ENCODE data around the gene CCDC57. TPM values are rescaled to one million over a fixed set of nuclear protein-coding genes. Genes with fewer than 3 reads are reported as not detected.

CCDC57 gene
- total and polyA plus RNA-seq, 9 of the 15 experiments (the other 6 are each of a cell fraction or from before 2014, with no cell fraction given), result 0.83 to 36.2 (median 13.6) TPM

GRCh38 chr17:82065193-82065637 lies 147.4 kb downstream of the CCDC57 start:
- Histone ChIP-seq H3K79me2 (ENCODE audit: control insufficient read depth, insufficient read depth, low read length) (peaks cover 28% of the 10 kb centered on the region), H3K4me1 (replicated peaks in 1 of 2; ENCODE audit: control insufficient read depth in 2 of 2, insufficient read depth in 2 of 2, low read length in 2 of 2) (peaks cover 3 to 58% of the 10 kb centered on the region in 2 experiments; a peak in 3 of 5 replicates), H3K27me3 (ENCODE audit: control insufficient read depth in 2 of 2, insufficient read depth in 2 of 2, low read length in 2 of 2) (no peaks in the 10 kb centered on the region), H3K36me3 (ENCODE audit: control insufficient read depth, insufficient read depth, low read length) (peaks cover 42% of the 10 kb centered on the region; the same call in 2 of the 3 replicates), H3K9me3 (replicated peaks; ENCODE audit: control insufficient read depth, insufficient read depth, low read depth, low read length) (no peaks in the 10 kb centered on the region), H2AFZ (ENCODE audit: low read depth, low read length) (peak overlapping the region; percentile 31; the same call in 1 of the 2 replicates), H4K20me1 (replicated peaks; ENCODE audit: control insufficient read depth, insufficient read depth, low read length) (no peaks in the 10 kb centered on the region), H3K9ac (ENCODE audit: insufficient read depth in 1 of 2, low read depth in 2 of 2, low read length in 2 of 2) (peak overlapping the region; percentile 98 to 100), H3K4me3 (peak overlapping the region; percentile 99), H3K9me1 (ENCODE audit: control insufficient read depth, insufficient read depth, low read length) (no peaks in the 10 kb centered on the region), H3K4me2 (ENCODE audit: insufficient read depth, low read length) (peak overlapping the region; percentile 91), H3K27ac (ENCODE audit: extremely low read depth, low read depth, low read length) (peak overlapping the region; percentile 79)
- POLR2A ChIA-PET, result interaction anchor here (0.6 to 3.9 kb wide), 5 partner anchors 12 to 232 kb away, joined by 3 to 24 read pairs (median 4); partner anchors contain the start of gene FASN
- CTCF ChIA-PET (ENCODE audit: low intra/inter-chr PET ratio), result no interaction called here
- intact Hi-C loops (cut with micrococcal nuclease), result no loop called here
- FAIRE-seq, result no peak
- in situ Hi-C loops (cut with MboI), result no loop called here
- ATAC-seq, result peak; percentile 48
- no peak for DNase-seq (ENCODE audit: extremely low read depth in 1 of 4, low spot score in 3 of 4)
- WGBS (ENCODE audit: insufficient coverage, low coverage, missing lambda C conversion rate), result 0% methylated on average over 38 of the region's 47 CpGs
- BruUV-seq (replicated peaks), result no TSS peak
- no peak for TF ChIP-seq ATF3 (IDR thresholded peaks at IDR 0.05)
- TF ChIP-seq ATF3 (CRISPR knock-in tag; conservative IDR thresholded peaks at IDR 0.05), result 0 out of 2 replicates have a peak, but pooled peaks have one; percentile 6
- TF ChIP-seq ZNF143 (CRISPR knock-in tag; IDR thresholded peaks at IDR 0.05), result no peak
- peak; percentile 19; the same call in 1 of the 2 replicates for TF ChIP-seq MAX (CRISPR knock-in tag; IDR thresholded peaks at IDR 0.05)
- TF ChIP-seq, protein P1, sequence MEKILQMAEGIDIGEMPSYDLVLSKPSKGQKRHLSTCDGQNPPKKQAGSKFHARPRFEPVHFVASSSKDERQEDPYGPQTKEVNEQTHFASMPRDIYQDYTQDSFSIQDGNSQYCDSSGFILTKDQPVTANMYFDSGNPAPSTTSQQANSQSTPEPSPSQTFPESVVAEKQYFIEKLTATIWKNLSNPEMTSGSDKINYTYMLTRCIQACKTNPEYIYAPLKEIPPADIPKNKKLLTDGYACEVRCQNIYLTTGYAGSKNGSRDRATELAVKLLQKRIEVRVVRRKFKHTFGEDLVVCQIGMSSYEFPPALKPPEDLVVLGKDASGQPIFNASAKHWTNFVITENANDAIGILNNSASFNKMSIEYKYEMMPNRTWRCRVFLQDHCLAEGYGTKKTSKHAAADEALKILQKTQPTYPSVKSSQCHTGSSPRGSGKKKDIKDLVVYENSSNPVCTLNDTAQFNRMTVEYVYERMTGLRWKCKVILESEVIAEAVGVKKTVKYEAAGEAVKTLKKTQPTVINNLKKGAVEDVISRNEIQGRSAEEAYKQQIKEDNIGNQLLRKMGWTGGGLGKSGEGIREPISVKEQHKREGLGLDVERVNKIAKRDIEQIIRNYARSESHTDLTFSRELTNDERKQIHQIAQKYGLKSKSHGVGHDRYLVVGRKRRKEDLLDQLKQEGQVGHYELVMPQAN (IDR thresholded peaks at IDR 0.05; ENCODE audit: borderline replicate concordance), result peak; percentile 43; the same call in 1 of the 2 replicates
- 0 out of 2 replicates have a peak, but pooled peaks have one; percentile 27 for TF ChIP-seq TGIF2 (CRISPR knock-in tag; IDR thresholded peaks at IDR 0.05)
- TF ChIP-seq ZSCAN29 (IDR thresholded peaks at IDR 0.05), result 0 out of 2 replicates have a peak, but pooled peaks have one; percentile 7
- TF ChIP-seq NCOR1 (IDR thresholded peaks at IDR 0.05), result no peak
- TF ChIP-seq CHD2 (IDR thresholded peaks at IDR 0.05; ENCODE audit: low read depth, low read length), result peak; percentile 82
- TF ChIP-seq SIN3A (IDR thresholded peaks at IDR 0.05; ENCODE audit: borderline replicate concordance in 2 of 2, control insufficient read depth in 1 of 2, low read depth in 2 of 2, low read length in 2 of 2), result peak in 1 of 2 experiments; percentile 57; a peak in 2 of 4 replicates
- TF ChIP-seq ZC3H4 (CRISPR knock-in tag; IDR thresholded peaks at IDR 0.05; ENCODE audit: borderline replicate concordance), result 0 out of 2 replicates have a peak, but pooled peaks have one; percentile 23
- no peak for TF ChIP-seq GTF2A2 (tag; IDR thresholded peaks at IDR 0.05)
- TF ChIP-seq RBBP5 (IDR thresholded peaks at IDR 0.05; ENCODE audit: borderline replicate concordance, insufficient read depth, low read length, poor library complexity, severe bottlenecking), result peak; percentile 83
- TF ChIP-seq HDAC8 (tag; IDR thresholded peaks at IDR 0.05), result no peak
- TF ChIP-seq L3MBTL2 (IDR thresholded peaks at IDR 0.05), result no peak
- TF ChIP-seq SAP30 (IDR thresholded peaks at IDR 0.05; ENCODE audit: borderline replicate concordance, insufficient read depth, low read depth, low read length, poor library complexity, severe bottlenecking), result peak; percentile 78
- peak in 1 of 2 experiments; percentile 69; a peak in 2 of 4 replicates for TF ChIP-seq MNT (conservative IDR thresholded peaks at IDR 0.05)
